ENCODE measurements around the gene BBS7.
A peak's percentile ranks its signal among the peaks of the same experiment; 100 is the strongest.

The BBS7 gene

GRCh38 chr4:121824171-121824527 is 46.1 kb downstream of the BBS7 start:
- DNase-seq: no peak

GRCh38 chr4:121823505-121824170 is 46.6 kb downstream of the BBS7 start, which contains the start of gene CCNA2:
Gene CCNA2 (minus strand): TSS chr4:121823883. CDS start chr4:121823628, 255 bp downstream.
- peak; percentile 97 for DNase-seq

- peak; percentile 32 for DNase-seq
Observed at GRCh38 chr4:121822796-121823504, 47.3 kb downstream of the BBS7 start.

- no peak for DNase-seq
Observed at GRCh38 chr4:121822047-121822446, 48.2 kb downstream of the BBS7 start.

GRCh38 chr4:121819216-121819965 is 50.9 kb downstream of the BBS7 start:
- DNase-seq: no peak

GRCh38 chr4:121818215-121818614 is 52.1 kb downstream of the BBS7 start:
- DNase-seq: no peak

- no peak for DNase-seq
Observed at GRCh38 chr4:121817701-121818100, 52.6 kb downstream of the BBS7 start.

GRCh38 chr4:121817006-121817405 is 53.3 kb downstream of the BBS7 start:
- DNase-seq: no peak

GRCh38 chr4:121814756-121815155 is 55.5 kb downstream of the BBS7 start:
- no peak for DNase-seq

GRCh38 chr4:121811122-121811521 is 59.2 kb downstream of the BBS7 start:
- DNase-seq: no peak

GRCh38 chr4:121806411-121806810 is 63.9 kb downstream of the BBS7 start:
- no peak for DNase-seq

GRCh38 chr4:121801715-121802075 is 68.6 kb downstream of the BBS7 start:
- no peak for DNase-seq

- peak; percentile 93 for DNase-seq
Observed at GRCh38 chr4:121800961-121801714, 69.1 kb downstream of the BBS7 start, which contains the start of gene EXOSC9. Gene EXOSC9 (plus strand): TSS chr4:121801323. CDS start chr4:121801425, 102 bp downstream.

GRCh38 chr4:121800638-121800960 is 69.7 kb downstream of the BBS7 start:
- DNase-seq: no peak

GRCh38 chr4:121799867-121800501 is 70.3 kb downstream of the BBS7 start:
- no peak for DNase-seq

- DNase-seq: no peak
Observed at GRCh38 chr4:121799208-121799823, 71.0 kb downstream of the BBS7 start.

GRCh38 chr4:121796283-121796682 is 74.0 kb downstream of the BBS7 start:
- DNase-seq: no peak

GRCh38 chr4:121794505-121795188 is 75.6 kb downstream of the BBS7 start:
- no peak for DNase-seq

GRCh38 chr4:121792966-121793365 is 77.3 kb downstream of the BBS7 start:
- DNase-seq: no peak

GRCh38 chr4:121791481-121791880 is 78.8 kb downstream of the BBS7 start:
- DNase-seq: no peak

GRCh38 chr4:121790976-121791375 is 79.3 kb downstream of the BBS7 start:
- DNase-seq: no peak
